Epithelial cell of esophagus (primary cell): ENCODE results near the gene TMEM11.

Experiments used
- DNase-seq: peaks from one replicate; pipeline ENCODE4 v3.0.0; 2010; ENCODE audit warnings: low read depth
- H3K4me3 ChIP-seq: 2 replicates; pipeline ENCODE4 v1.5.1; 2011; ENCODE audit warnings: mild to moderate bottlenecking, low read length, control low read depth
- CTCF ChIP-seq: IDR thresholded peaks from 2 replicates; pipeline ENCODE4 v1.5.1; 2011; ENCODE audit warnings: low read depth, mild to moderate bottlenecking, low read length, control low read depth, inconsistent platforms; ENCODE audit not compliant: insufficient read depth; ENCODE audit errors: missing control alignments

The TMEM11 gene

GRCh38 chr17:21168555-21168865, 45.5 kb downstream of the TMEM11 start:
- no peak for TF ChIP-seq CTCF
- no peak overlapping the region for H3K4me3 ChIP-seq

GRCh38 chr17:21167303-21167702, 46.7 kb downstream of the TMEM11 start:
- no peak for TF ChIP-seq CTCF
- DNase-seq = peak; percentile 25
- no peak overlapping the region for H3K4me3 ChIP-seq

More at GRCh38 chr17:21168555-21168865, 45.5 kb downstream of the TMEM11 start:
- DNase-seq = no peak

DNA sequence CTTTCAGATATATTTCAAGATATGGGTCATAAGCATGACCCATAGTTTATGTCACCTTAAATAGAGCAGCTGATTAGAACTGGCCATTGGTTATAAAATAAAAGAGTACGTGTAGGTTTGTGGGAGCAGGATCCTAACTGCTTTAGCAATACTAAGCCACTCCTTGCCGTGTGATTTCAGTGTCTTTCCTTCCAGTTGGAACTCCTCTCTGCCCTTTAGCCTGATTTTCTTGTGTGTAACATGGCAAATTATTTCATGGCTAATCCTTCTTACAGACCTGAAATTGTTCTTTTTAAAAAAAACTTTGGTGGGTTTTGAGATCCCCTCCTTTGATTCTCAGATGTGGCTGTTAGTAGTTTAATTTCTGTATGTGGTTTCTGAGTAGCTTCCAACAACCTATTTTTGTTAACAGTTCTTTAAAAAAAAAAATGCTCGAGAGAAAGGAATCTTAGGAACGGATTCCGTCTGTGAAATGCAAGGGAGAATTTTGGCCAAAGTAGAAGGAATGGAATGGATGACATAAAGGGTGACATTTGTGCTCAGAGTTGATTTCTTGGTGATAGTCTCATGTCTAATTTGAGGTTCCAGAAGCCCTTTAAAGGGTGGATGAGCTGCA, 47.3 kb downstream of the TMEM11 start:
- peak; percentile 4 for DNase-seq
- no peak overlapping the region for H3K4me3 ChIP-seq
- TF ChIP-seq CTCF = no peak

DNA sequence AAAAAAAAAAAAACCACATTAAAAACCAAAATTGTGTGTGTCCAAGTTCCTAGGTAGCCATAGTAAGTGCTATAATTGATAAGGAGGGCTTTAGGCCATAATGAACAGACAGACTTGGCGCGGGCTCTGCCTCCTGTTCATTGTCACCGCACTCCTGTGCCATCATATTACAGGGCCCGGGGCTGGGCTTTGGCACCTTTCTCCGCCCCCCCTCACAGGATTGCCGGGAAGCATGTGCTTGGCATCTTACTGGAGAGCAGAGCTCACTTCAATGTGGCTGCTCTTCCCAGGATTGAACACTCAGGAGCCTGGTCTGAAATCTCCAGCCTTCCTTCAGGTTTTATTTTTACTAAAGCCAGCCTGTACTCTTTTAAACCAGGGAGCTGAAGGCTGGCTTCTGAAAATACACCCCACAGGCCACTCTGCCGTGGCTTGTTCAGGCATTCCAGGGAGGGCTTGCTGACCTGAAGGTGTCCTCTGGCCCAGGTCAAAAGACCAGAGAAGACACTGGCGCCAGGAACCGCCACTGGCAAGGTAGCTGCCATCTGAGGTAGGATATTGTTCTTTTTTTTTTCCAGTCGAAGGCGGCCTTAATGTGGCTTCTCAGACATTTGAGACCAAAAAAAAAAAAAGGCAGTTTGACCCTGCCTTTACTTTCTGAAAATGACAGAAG, 47.9 kb downstream of the TMEM11 start:
- H3K4me3 ChIP-seq = no peak overlapping the region
- no peak for TF ChIP-seq CTCF
- DNase-seq = no peak

GRCh38 chr17:21164620-21165019, 49.3 kb downstream of the TMEM11 start:
- no peak for DNase-seq
- H3K4me3 ChIP-seq = no peak overlapping the region

GRCh38 chr17:21164216-21164615, 49.7 kb downstream of the TMEM11 start:
- no peak overlapping the region for H3K4me3 ChIP-seq
- no peak for DNase-seq
- no peak for TF ChIP-seq CTCF

More at GRCh38 chr17:21164620-21165019, 49.3 kb downstream of the TMEM11 start:
- no peak for TF ChIP-seq CTCF

- no peak overlapping the region for H3K4me3 ChIP-seq
- DNase-seq = no peak
These were observed 50.9 kb downstream of the TMEM11 start for GRCh38 chr17:21163101-21163500.

More at GRCh38 chr17:21163101-21163500, 50.9 kb downstream of the TMEM11 start:
- TF ChIP-seq CTCF = no peak
